GM12878 (cell line): ENCODE data around the gene AP3M1. TPM values are rescaled to one million over a fixed set of nuclear protein-coding genes. Genes with fewer than 3 reads are reported as not detected.

ENCODE experiments used
- ATAC-seq: fragments of 200-7000 bp; cut with Tn5 transposase; 3 replicates; pipeline ENCODE4 v1.9.1; 2020; ENCODE audit warnings: mild to moderate bottlenecking, moderate library complexity
- BruUV-seq: library from RNA; stranded (reverse); fragments of 400-500 nt; replicated peaks from 2 replicates; lab custom pipeline; 2021; lab: Mats Ljungman, UMichigan
- CTCF ChIA-PET: fragments of 300-600 bp; sonication (Branson Sonifier 250); formaldehyde crosslinking; extraction: SDS; loops from one replicate; lab custom pipeline; 2021; ENCODE audit warnings: inconsistent platforms; lab: Yijun Ruan, JAX
- POLR2A ChIA-PET: fragments of 350-600 bp; formaldehyde crosslinking; extraction: SDS; loops from one replicate; lab custom pipeline; 2021; ENCODE audit warnings: inconsistent platforms; lab: Charles Lee
- RAD21 ChIA-PET: fragments of 300-600 bp; sonication (Branson Sonifier 250); formaldehyde crosslinking; loops from one replicate; lab custom pipeline; 2023; ENCODE audit warnings: antibody characterized with exemption; ENCODE audit not compliant: unreplicated experiment; lab: Charles Lee
- SMC1A ChIA-PET: fragments of 300-600 bp; sonication (Branson Sonifier 250); formaldehyde crosslinking; loops from one replicate; lab custom pipeline; 2023; ENCODE audit not compliant: unreplicated experiment, uncharacterized antibody; lab: Charles Lee
- DNase-seq: peaks from one replicate; pipeline ENCODE4 v3.0.0-alpha.2; 2011; ENCODE audit warnings: low read depth, low spot score
- FAIRE-seq: peaks from 3 replicates; lab custom pipeline; 2011; peaks lifted over from hg19 to GRCh38; lab: Jason Lieb, UNC
- H2AFZ ChIP-seq: 2 replicates; pipeline ENCODE4 v1.6.0; 2011; ENCODE audit warnings: low read depth, low read length, control low read depth; ENCODE audit not compliant: control insufficient read depth
- H3K27ac ChIP-seq: 2 replicates; pipeline ENCODE4 v1.5.1; 2011; ENCODE audit warnings: control low read depth; ENCODE audit not compliant: control insufficient read depth, insufficient read depth
- H3K27me3 ChIP-seq, 2 experiments: replicated peaks in 1 of 2; 2 replicates each; pipeline versions ENCODE4 v1.6.0 to v1.6.1; 2011; ENCODE audit warnings: low read length in 1 of 2; ENCODE audit not compliant: control insufficient read depth in 2 of 2, insufficient read depth in 2 of 2
- H3K36me3 ChIP-seq, 2 experiments: 2 replicates each; pipeline ENCODE4 v1.5.1; 2011; ENCODE audit warnings: low read length in 1 of 2; ENCODE audit not compliant: control insufficient read depth in 2 of 2, insufficient read depth in 2 of 2
- H3K4me1 ChIP-seq: 2 replicates; pipeline ENCODE4 v1.6.1; 2011; ENCODE audit warnings: mild to moderate bottlenecking, low read length, moderate library complexity, mixed read lengths; ENCODE audit not compliant: control insufficient read depth, insufficient read depth
- H3K4me2 ChIP-seq: 2 replicates; pipeline ENCODE4 v1.6.0; 2011; ENCODE audit warnings: control low read depth; ENCODE audit not compliant: control insufficient read depth, insufficient read depth
- H3K4me3 ChIP-seq: fragments of 200-600 bp; sonication (generic); 2 replicates; pipeline ENCODE4 v1.5.1; 2016
- H3K79me2 ChIP-seq: 2 replicates; pipeline ENCODE4 v1.6.0; 2011; ENCODE audit warnings: low read length; ENCODE audit not compliant: control insufficient read depth, insufficient read depth
- H3K9ac ChIP-seq: 2 replicates; pipeline ENCODE4 v1.8.0; 2011; ENCODE audit warnings: low read length, control low read depth, mixed read lengths; ENCODE audit not compliant: control insufficient read depth, insufficient read depth
- H3K9me3 ChIP-seq: replicated peaks from 3 replicates; pipeline ENCODE4 v1.5.1; 2011; ENCODE audit warnings: mild to moderate bottlenecking, low read length; ENCODE audit not compliant: control insufficient read depth, insufficient read depth
- H4K20me1 ChIP-seq: 2 replicates; pipeline ENCODE4 v1.6.0; 2011; ENCODE audit not compliant: control insufficient read depth, insufficient read depth
- BCL3 ChIP-seq: IDR thresholded peaks from 2 replicates; pipeline ENCODE4 v1.6.1; 2011; ENCODE audit warnings: borderline replicate concordance, low read depth, mild to moderate bottlenecking, moderate library complexity, low read length; ENCODE audit not compliant: insufficient read depth, poor library complexity, severe bottlenecking
- BHLHE40 ChIP-seq, 2 experiments: fragments of 450-650 bp in 1 of 2; IDR thresholded peaks; 2 replicates each; pipeline ENCODE4 v1.6.1; 2011 to 2017; ENCODE audit warnings: low read depth in 2 of 2, borderline replicate concordance in 1 of 2, improper control_type of control experiment in 1 of 2, low read length in 1 of 2, mild to moderate bottlenecking in 1 of 2
- REST ChIP-seq: IDR thresholded peaks from 2 replicates; pipeline ENCODE4 v1.6.1; 2012; ENCODE audit warnings: mild to moderate bottlenecking, low read depth, low read length
- RUNX3 ChIP-seq: IDR thresholded peaks from 2 replicates; pipeline ENCODE4 v1.6.1; 2012; ENCODE audit warnings: low read length, inconsistent platforms
- WGBS: methylation state at CpG from one replicate; pipeline ENCODE4 v1.1.6; 2016; ENCODE audit warnings: low lambda C conversion rate; ENCODE audit not compliant: insufficient replicate concordance, insufficient coverage; ENCODE audit errors: missing lambda C conversion rate; 5-methylcytosine and 5-hydroxymethylcytosine counted together
- in situ Hi-C: fragments of 300-500 bp; cut with MboI; formaldehyde crosslinking; loops from 9 replicates; pipeline ENCODE4 v1.14.3; 2018; ENCODE audit warnings: mixed read lengths
- intact Hi-C: fragments of 100-400 bp; cut with micrococcal nuclease; formaldehyde crosslinking; loops from one replicate; pipeline ENCODE4 v1.14.2; 2022; ENCODE audit not compliant: unreplicated experiment
- polyA plus RNA-seq, 11 experiments: library from polyadenylated mRNA; depleted of rRNA in 4 of 11; unstranded in 6 of 11; stranded (reverse) in 5 of 11; fragments of >200 nt; fragmentation: Nextera tagmentation in 4 of 11; fragmentation: Illumina TruSeq in 1 of 11; extraction: Ambion mirVana in 4 of 11; extraction: Trizol in 1 of 11; gene quantifications; 1 replicate in 1 of 11; 2 replicates in 10 of 11; pipeline versions ENCODE4 v1.2.1 to v1.2.3, GENCODE V29; 2011 to 2016; ENCODE audit warnings: inconsistent platforms in 2 of 11, missing spikeins in 2 of 11, low read depth in 1 of 11
- total RNA-seq, 4 experiments: library from RNA; depleted of rRNA in 3 of 4; stranded (reverse); fragments of >200 nt in 3 of 4; fragmentation: Illumina TruSeq in 1 of 4; extraction: Trizol in 1 of 4; gene quantifications; 2 replicates each; pipeline versions ENCODE4 v1.2.1 to v1.2.3, GENCODE V29; 2013 to 2021

AP3M1 gene
- total and polyA plus RNA-seq, 10 of the 15 experiments (the other 5 are each of a cell fraction or from before 2014, with no cell fraction given), result 22.1 to 83.4 (median 47.7) TPM

- H3K4me1 ChIP-seq, result peaks cover 52% of the 10 kb centered on the region
- ChIA-PET POLR2A (interaction anchor here (0.9 to 4.8 kb wide), 7 partner anchors 10 to 22 kb away, joined by 3 to 44 read pairs (median 7); no protein-coding TSS in a partner anchor), CTCF (interaction anchor here (0.5 to 5.3 kb wide), 10 partner anchors 8 to 281 kb away, joined by 3 to 51 read pairs (median 6); partner anchors contain the start of genes ADK and AP3M1), RAD21 (interaction anchor here (0.6 to 6.6 kb wide), 10 partner anchors 9 to 804 kb away, joined by 3 to 58 read pairs (median 6); partner anchors contain the start of genes ADK and AP3M1), SMC1A (interaction anchor here (0.9 to 5.8 kb wide), 12 partner anchors 9 to 235 kb away, joined by 3 to 78 read pairs (median 7); partner anchors contain the start of genes ADK and AP3M1)
- in situ Hi-C loops, result no loop called here
- peak overlapping the region; percentile 83 for H3K4me2 ChIP-seq
- no peak overlapping the region for H3K4me3 ChIP-seq
- H3K9ac ChIP-seq, result no peak overlapping the region
- DNase-seq (no peak), FAIRE-seq (no peak), ATAC-seq (peak; percentile 35)
- intact Hi-C loops, result no loop called here
- TF ChIP-seq RUNX3, result peak; percentile 21; the same call in 1 of the 2 replicates
- TF ChIP-seq BCL3, result no peak
- TF ChIP-seq BHLHE40 (IDR thresholded peaks at IDR 0.05; ENCODE audit: borderline replicate concordance in 1 of 2, low read depth in 2 of 2, low read length in 1 of 2), result peak in 1 of 2 experiments; percentile 12; a peak in 1 of 4 replicates
- no peak for TF ChIP-seq REST
- WGBS, result 0% methylated on average over 1 of the region's 1 CpG
- no peaks in the 10 kb centered on the region for H3K9me3 ChIP-seq
- H4K20me1 ChIP-seq, result no peaks in the 10 kb centered on the region
- BruUV-seq, result no TSS peak
- H2AFZ ChIP-seq, result no peak overlapping the region
- H3K36me3 ChIP-seq, result no peaks in the 10 kb centered on the region; a peak in 1 of 4 replicates
- peak overlapping the region; percentile 57 for H3K27ac ChIP-seq
- no peaks in the 10 kb centered on the region for H3K27me3 ChIP-seq
- peaks cover 58% of the 10 kb centered on the region for H3K79me2 ChIP-seq
Observed at GRCh38 chr10:74167443-74167842, 16.8 kb upstream of the AP3M1 start.
